DMS53 treated with DMSO at 0.1 percent for 48 hours (cell line): ENCODE results near the gene DOCK6.

Source experiments
- DNase-seq: peaks from one replicate; lab custom pipeline; 2025; ENCODE audit not compliant: unreplicated experiment; lab: John Stamatoyannopoulos, UW

Gene DOCK6

DNA sequence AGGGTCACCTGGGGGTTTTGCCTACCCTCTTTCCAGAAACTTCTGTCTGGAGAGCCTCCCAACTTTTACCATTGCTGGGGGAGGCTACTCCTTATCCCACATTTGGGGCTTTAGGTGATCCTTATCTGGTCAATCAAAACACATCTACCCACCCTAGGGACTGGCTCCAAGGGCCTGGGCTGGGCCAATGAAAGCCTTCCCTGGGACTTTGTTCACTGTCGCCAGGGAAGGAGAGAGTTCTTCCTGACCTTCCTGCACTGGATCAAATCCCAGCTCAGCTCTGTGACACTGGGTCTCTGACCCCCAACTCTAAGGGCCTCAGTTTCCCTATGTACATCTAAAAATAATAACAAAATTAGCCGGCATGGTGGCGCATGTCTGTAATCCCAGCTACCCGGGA, 11.1 kb downstream of the DOCK6 start:
- DNase-seq: no peak

DNA sequence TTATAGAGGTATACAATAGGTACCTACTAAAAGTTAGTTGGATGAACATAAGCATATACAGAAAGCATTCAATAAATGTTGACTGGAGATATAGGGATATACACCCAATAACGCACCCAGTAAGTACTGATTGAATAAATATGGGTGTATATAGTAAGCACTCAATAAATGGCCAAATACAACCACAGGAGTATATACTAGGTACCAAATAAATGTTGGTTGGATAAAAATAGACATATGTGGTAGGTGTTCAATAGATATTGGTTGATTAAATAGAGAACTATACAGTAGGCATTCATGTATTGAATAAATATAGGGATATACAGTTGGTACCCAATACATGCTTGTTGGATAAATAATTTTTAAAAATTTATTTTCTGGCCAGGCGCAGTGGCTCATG, 13.5 kb downstream of the DOCK6 start:
- DNase-seq: no peak

DNA sequence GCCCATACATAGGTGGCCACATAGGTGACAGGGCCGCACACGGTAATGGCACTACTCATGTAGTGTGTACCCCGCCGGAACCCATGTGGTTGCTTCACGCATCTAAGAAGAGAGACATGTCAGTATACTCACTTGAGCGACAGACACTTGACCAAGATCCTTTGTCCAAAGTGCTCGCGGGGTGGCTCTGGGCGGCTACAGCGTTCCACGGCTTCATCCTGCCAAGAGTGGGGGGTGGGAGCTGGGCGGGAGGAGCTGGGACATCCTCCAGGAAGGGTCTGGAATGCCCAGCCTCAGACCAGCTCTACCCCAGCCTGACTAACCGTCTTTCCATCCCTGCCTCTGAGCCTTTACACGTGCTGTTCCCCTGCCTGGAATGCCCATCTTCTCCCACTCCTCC, 14.4 kb downstream of the DOCK6 start:
- no peak for DNase-seq

DNA sequence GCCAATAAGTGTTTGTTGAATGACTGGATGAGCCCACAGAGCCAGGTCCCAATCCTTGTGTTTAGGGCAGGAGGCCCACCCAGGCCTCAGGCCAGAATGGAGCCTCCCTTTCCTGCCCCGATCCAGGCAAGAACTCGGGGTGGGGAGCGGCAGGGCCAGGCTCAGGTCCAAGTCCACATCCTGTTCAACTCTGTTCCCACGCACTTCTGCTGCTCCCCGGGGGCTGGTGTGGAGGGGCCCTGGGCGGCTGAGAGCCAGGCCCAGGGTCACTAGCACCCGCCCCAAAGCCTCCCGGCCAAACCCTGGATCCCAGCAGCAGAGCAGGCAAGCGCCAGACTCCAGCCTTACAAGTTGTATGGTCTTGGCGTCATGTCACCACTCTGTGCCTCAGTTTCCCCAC, 14.9 kb downstream of the DOCK6 start:
- DNase-seq: no peak

DNA sequence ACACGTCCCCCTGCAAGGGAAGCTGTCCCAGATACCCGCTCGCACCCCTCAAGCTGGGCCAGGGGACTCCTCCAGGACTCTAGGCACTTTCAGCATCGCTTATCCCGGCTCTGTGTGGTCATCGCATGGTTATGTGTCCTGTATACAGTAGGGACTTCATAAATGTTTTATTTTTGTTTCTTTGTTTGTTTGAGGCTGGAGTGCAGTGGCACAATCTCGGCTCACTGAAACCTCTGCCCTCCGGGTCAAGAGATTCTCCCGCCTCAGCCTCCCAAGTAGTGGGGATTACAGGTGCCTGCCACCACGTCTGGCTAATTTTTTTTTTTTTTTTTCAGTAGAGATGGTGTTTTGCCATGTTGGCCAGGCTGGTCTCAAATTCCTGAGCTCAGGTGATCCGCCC, 15.4 kb downstream of the DOCK6 start:
- DNase-seq: no peak

DNA sequence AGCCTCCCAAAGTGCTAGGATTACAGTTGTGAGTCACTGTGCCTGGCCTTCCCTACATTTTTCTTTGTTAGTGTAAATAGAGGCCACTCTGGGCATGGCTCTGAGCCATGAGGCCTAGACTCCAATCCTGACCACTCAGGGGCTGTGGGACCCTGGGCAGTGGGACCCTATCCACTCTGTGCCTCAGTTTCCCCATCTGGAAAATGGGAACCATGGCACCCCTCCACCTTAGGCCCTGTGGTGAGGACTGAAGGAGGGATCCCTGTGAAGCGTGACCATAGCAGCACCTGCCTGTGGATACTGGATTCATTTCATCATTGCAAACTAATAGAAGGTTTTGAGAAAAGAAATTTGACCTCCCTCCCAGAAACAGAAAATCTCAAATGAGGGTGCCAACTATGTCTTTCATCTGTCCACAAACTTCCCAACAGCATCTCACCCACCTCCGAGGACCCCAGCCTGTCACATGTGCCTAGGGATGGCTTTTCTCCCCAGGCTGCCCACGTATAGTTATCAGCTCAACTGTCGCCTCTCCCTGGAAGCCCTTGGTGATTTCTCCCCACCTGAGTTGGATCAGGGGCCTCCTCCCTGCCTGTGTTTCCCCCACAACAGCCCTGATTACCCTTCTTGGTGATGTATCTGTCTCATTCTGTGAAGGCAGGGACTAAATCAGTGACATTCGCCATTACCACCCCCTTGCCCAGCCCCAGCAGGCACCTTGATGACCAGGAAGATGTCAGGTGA, 17.3 kb downstream of the DOCK6 start:
- DNase-seq: no peak

DNA sequence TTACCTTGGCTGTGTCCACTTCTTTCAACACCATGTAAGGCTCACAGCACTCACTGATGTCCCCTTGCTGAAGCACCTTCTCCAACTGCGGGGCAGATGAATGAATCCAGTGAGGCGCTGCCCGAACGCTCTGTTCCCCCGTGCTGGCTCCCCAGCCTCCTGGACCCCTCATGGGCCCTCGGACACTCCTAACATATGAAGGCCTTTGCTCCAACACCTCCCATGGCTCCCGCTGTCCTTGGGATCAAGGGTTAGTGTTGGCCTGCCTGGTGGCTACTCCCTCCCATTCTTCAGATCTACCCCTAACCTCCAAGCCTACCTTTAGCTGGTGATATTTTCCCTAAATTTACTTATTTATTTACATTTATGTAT, 18.5 kb downstream of the DOCK6 start:
- no peak for DNase-seq

DNA sequence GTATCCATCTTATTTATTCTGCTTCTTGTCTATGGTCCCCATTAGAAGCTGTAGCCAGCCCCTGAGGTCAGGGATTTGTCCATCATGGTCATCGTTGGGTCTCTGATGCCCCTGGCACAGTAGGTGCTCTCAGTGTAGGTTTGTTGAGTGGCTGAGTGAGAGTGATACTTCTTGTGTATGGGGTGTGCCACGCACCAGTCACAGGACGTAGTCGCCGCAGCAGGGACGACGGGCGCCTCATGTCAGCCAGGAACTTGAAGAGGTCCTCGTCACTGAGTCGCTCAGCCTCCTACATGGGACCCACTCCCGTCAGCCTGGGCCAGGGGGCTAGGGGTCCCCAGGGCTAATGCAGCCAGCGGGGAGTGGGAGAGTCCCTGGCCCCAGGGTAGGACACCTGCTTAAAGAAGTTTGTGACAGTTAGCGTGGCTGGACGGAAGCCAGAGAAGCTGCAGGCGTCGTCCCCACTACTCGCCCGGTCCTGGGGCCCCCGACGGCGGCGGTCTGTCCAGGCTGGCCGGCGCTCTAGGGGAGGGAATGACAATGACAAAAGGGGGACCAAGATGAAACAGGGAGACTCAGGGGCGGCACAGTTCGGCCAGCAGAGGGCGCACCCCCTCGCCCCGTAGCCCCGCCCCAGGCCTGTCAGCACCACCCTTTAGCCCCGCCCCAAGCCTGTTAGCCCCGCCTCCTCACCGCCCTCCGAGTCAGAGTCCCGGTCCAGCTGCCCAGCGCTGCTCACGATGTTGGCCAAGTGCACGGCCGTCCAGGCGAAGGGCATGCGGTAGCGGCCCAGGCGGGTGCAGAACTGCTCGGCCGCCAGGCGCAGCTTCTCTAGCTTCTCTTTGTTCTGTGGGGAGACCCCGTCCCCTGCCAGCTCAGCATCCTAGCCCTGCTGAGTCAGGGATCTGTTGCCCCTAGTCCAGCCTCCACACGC, 19.2 kb downstream of the DOCK6 start:
- DNase-seq: no peak

DNA sequence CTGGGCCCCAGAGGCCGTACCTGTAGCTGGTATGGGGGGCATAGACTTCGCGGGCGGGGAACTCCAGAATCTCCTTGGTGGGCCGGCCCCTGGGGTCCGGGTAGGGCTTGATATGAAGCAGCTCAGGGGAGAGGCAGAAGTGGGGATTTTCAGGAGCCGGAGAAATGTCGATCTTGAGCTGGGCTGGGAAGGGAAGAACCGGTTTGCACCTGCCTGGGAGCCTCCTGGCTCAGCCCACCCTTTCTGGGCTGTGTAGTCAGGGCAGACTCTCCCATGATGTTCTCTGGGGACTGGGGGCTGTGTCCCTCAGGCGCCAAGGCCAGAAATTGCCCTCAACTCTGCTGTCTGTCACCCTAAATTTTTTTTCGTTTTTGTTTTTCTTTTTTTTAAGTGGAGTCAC, 20.3 kb downstream of the DOCK6 start:
- DNase-seq: no peak

DNA sequence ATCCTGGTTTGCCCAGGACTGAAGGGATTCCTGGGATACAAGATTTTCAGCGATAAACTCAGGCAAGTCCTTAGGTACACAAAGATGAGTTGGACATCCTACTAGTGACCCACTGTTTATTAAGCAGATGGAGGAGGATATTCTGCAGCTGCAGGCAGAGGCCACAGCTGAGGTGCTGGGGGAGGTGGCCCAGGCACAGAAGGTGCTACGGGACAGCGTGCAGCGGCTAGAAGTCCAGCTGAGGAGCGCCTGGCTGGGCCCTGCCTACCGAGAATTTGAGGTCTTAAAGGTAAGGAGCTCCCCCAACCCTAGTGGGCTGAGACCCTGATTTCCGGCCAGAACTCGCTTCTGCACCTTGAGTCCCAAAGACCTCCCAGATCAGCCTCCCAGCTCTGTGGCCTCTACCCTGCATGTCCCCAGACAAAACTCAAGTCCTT, 22.3 kb downstream of the DOCK6 start:
- DNase-seq: no peak

DNA sequence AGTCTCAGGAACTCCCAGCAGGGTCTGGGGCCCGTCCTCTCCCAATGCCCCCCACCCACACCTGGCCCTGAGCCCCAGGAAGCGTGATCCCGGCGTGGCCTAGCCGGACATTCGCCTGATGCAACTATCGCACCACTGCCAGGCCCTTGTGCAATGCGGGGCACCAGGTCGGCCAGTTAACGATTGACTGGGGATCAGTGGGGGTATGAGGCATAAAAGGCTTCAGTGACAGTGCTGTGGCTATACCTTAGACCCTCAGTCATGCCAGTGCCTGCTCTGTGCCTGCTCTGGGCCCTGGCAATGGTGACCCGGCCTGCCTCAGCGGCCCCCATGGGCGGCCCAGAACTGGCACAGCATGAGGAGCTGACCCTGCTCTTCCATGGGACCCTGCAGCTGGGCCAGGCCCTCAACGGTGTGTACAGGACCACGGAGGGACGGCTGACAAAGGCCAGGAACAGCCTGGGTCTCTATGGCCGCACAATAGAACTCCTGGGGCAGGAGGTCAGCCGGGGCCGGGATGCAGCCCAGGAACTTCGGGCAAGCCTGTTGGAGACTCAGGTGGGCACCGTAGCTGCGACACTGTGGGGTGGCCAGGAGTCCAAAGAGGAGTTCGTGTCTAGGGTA, 22.8 kb downstream of the DOCK6 start, which contains the start of gene ANGPTL8:
Gene ANGPTL8 (plus strand): TSS at position 243 of the 624 bp plus-strand sequence. CDS start 19 bp downstream, at position 262.
- DNase-seq: no peak

DNA sequence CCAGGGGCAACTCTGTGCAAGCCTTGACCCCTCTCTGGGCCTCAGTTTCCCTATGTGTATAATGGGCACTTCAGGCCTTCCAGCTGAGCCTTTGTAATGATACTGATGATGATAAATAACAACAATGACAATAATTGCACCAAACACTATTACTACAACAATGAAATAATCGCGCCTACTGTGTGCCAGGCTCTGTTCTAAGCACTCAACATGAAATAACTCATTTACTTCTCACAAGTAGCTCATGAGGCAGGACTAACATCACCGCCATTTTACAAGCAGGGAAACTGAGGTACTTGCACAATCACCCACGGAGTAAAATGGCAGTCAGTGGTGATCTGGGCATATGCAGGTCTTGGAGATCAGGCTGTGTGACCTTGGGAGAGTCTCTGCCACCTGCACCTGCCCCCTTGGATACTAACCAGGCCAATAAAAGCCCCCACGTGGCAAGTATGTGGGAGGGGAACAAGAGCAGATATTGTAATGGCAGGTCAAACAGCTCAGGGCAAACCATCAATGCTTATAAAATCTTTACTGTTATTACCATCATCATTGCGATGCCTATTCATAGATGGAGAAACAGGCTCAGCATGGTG, 23.4 kb downstream of the DOCK6 start:
- DNase-seq: no peak

DNA sequence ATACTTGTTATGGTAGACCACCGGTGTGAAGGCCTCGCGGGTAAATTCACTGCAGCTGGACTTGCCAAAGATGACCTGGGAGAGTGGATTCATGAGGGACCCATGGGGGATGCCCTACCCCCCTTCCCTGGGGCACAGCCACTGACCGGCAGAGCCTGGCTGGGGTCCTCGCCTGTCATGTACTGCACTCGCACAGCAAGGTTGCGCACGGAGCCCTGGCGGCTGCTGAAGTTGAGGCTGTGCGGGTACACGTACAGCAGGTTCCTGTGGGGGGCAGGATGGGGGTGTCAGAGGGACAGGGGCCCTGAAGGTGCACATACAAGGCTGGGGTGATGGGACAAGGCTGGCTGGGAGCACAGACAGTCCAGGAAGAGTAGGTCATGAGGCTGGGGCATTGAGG, 24.3 kb downstream of the DOCK6 start:
- DNase-seq: no peak

DNA sequence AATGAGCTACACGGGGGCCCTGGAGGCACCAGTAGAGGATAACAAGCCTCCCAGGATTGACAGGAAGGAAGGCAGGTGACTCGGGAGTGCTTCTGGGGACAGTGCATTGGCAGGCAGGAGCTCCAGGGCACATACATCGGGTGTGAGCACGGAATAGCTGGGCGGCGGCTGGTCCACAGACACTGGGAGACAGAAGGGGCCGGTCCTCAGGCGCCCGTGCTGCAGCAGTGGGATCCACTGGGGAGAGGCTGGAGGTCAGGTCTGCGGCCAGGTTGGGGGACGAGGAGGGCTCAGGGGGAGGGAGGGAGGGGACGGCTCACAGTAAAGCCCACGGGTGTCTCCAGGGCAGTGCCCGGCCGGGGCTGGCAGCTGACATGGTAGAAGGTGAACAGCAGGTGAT, 25.0 kb downstream of the DOCK6 start:
- no peak for DNase-seq

DNA sequence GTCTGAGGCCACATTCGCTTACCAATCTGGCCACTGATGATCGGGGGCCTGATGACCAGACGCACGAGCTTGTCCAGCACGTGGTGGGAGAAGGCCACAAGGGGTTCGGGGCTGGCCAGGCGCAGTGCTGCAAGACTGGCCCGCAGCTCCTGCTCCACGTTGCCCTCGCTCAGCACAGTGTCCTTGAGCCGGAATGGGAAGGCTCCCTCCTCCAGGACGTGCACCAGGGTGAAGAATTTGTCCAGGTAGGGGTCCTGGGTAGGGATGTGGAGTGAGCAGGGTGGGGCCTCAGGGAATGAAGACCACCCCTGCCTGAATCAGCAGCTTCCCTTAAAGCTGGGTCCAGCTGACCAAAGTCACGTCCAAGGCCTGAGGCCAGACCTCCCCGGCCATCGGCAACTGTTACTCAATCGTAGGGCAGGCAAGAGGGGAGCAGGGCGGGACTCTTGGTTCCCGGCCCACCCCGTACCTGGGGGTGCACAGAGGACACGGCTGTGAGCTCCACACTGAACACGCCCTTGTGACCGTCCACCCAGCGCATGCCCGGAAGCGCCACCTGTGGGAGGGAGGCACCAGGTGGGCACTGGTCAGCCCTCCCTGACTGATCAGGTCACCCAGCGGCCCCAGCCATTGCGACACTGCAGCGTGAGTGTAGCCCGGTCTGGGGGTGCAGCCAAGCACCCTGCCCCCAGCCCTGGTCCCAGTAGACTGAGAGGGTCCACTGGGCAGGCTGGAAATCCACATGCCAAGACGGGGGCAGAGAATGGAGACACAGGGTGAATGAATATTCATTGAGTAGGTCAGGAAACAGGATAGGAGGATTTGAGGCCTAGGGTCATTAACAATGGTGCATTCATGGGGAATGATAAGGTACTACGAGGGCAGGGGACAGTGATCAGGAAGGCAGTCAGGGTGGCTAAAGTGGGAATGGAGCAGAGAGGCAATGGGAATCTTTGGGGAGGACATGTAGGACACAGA, 25.7 kb downstream of the DOCK6 start:
- DNase-seq: no peak

DNA sequence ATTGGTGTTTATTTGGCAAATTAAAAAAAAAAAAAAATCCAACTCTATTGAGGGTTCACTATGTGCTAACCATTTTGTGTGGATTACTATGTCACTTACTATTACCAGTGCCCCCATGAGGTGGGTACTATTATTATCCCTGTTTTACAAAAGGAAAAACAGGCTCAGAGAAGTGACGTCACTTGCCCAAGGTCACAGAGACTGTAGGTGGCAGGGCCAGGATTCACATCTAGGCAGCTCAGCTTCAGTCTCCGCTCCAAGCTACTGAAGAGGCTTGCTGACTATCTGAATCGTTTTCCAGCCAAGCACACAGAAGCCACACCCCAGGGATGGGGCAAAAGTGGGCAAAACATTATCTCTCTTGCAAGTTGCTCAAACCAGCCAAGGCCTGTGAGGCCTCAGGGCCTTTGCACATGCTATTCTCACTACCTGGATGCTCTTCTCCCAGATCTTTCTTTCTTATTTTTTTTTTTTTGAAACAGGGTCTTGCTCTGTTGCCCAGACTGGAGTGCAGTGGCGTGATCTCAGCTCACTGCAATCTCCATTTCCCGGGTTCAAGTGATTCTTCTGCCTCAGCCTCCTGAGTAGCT, 27.7 kb downstream of the DOCK6 start:
- DNase-seq: no peak

DNA sequence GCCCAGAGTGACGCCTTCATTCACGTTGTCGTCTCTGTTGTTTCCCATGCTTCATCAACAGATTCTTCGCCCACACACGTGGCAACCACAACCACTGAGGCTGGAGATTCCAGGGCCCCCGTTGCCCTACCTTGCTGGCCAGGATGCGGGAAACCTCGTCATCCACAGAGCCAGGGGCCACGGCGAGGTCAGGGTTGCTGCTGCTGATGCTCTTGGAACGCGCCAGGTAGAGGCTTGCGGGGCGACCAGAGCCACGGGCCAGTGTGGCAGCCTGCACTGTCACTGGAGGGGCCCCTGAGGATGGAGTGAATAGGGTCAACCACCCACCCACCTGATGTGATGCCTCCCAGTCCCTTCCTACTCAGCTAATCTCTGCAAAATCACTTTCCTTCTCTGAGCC, 29.3 kb downstream of the DOCK6 start:
- DNase-seq: no peak

DNA sequence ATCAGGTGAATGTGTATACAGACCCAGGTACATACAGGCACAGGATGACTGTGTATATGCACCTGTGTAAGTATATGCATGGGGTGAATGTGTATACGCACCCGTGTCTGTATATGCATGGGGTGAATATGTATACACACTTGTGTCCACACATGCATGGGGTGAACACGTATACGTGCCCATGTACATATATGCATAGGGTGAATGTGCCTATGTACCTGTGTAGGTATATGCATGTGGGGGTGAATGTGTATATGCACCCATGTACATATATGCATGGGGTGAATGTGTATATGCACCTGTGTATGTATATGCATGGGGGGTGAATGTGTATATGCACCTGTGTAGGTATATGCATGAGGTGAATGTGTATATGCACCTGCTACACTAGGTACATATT, 29.8 kb downstream of the DOCK6 start:
- no peak for DNase-seq

DNA sequence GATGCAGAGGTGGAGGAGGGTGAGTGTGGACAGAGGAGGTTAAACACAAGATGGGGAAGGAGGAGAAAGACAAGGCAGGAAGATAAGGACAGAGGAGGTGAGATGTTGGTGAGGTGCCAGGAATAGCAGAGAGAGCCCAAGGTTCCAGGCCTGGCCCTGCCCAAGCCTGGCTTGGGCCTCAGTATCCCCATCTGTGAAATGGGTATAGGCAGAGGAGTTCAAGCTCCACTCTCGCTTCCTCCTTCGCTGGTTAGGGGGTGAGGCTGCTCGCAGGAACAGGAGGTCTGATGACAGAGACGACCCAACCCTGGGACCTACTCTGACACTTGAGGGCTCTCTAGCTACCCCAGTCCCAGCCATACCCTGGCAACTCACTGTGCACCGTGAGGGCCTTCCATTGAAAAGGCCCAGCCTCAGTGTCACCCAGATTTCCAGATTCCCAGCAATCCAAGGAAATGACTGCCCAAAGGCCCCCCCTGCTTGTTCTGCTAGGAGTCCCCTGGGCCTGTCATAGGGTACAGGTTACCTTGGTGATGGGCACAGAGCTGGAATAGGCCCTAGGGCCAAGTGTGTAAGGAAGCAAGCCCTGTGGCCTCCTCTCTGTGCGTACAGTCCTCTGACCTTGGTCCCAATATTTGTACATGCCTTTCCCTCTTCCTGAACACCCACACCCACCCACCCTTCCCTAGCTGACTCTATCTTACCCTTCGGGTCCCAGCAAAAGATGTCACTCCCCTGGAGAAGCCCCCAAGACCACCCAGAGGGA, 31.5 kb downstream of the DOCK6 start:
- DNase-seq: no peak
